NCI-H128 (cell line): ENCODE results near the gene SMYD2.

Experiments
- DNase-seq: peaks from one replicate; lab custom pipeline; 2025; ENCODE audit not compliant: unreplicated experiment; lab: John Stamatoyannopoulos, UW

SMYD2 gene

GRCh38 chr1:214327514-214327913, 46.6 kb downstream of the SMYD2 start:
- DNase-seq, result no peak

DNA sequence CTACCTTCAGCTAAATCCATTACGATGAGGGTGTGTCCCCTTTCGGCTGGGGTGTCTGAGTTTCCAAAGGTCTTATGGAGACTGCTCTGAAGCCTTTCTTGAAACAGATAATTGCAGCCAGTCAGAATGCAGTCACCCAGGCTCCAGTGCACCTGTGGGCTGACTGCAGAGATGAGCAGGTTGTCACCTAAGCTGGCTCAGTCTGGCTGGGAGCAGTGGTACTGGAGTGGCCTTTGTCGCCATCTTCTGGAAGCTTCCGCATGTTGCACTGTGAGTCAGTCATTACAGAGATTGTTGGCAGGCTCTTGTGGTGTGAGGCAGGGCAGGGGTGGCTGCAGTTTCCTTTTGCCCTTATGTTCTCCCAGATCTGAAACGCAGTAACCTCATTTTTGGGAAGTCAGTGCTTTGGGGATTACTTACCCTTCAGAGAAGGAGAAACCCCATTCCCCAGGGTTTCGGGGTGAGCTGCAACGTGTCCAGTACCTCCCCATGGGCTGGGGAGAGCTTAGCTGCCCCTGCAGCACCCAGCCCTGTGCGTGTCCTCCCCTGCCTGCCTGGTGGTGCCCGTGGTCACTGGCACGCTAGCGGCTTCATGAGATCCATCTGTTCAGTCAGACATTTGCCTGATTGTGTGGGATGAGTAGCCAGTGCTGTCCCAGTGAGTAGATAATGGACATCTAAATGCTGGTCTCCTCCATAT, 48.0 kb downstream of the SMYD2 start:
- peak; percentile 85 for DNase-seq

- DNase-seq, result no peak
Measured at GRCh38 chr1:214329470-214330220, 48.7 kb downstream of the SMYD2 start.

GRCh38 chr1:214330222-214330621, 49.3 kb downstream of the SMYD2 start:
- no peak for DNase-seq

- no peak for DNase-seq
Measured at GRCh38 chr1:214330715-214331114, 49.8 kb downstream of the SMYD2 start.

GRCh38 chr1:214331180-214331579, 50.2 kb downstream of the SMYD2 start:
- no peak for DNase-seq

DNA sequence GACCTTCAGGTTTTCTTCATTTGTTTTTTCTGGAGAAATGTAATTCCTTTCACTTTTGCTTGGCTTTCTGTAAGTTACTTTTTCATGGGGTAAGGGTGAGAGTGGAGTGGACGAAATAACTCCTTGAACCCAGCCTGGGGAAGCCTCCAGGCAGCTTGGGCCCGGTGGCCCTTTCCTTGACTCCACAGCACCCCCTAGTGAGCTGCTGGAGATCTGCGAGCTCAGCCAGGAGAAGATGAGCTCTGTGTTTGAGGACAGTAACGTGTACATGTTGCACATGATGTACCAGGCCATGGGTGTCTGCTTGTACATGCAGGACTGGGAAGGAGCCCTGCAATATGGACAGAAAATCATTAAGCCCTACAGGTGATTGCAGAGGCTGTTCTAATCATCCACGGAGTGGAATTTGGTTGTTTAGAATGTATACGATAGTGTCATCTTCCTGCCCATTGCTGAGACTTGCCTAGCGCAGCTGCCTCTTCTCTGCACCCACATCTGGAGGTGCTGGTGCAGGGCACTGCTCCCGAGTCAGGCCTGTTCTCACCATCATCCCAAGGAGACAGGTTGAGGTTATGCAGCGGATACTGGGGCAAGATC, 51.0 kb downstream of the SMYD2 start:
- DNase-seq, result no peak

DNA sequence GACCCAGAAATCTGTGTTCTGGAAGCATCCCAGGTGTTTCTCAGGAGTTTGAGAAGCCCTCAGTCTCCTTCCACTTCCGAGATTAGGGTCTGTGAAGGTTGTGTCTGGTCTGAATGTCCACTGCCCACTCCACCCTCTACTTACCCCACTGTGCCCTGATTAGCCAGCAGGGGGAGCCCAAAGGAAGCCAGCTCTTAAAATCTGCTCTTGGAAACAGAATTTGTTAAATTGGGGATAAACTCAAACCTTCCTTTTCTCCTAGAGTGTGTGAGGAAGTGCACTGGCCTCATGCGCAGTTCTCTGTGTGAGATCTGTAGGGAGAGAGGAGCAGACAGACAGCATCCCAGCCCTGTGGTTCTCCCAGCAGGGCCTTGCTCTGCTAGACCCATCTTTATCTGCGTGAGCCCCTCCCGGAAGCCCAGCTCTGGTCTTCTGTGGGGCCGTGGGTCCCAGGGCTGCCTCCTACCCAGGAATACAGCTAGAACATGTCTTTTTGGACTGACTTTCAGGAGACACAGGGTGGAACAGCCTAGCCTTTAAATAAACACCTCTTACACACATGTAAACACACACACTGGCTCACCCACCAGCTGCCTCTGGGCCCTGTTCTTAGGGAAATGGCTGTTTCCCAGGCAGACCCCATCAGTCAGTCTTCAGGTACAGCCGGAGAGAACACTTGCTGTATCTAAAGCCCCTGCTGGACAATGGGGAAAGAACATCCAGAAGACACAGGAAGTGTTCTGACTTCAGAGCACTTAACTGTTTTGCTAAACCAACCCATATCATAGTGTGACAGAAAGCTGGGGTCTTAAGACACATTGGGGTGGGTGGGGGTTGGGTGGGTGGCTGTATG, 52.2 kb downstream of the SMYD2 start:
- DNase-seq, result no peak

DNA sequence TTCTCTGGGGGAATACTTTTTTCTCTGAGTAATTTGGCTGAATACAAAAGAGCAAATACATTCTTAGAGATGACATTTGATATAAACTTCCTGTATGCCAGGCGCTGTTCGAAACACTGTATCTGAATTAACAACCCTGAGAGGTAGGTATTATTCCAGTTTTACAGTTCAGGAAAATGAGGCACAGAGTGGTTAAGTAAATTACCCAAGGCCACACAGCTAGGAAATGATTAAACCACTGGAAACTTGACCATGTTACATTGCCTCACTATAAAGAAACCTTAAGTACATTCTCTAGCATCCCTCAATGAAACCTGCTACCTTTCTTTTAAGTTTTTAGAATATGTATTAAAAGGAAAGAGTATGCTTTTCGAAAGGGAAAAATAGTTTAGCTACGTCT, 54.6 kb downstream of the SMYD2 start:
- DNase-seq, result no peak

DNA sequence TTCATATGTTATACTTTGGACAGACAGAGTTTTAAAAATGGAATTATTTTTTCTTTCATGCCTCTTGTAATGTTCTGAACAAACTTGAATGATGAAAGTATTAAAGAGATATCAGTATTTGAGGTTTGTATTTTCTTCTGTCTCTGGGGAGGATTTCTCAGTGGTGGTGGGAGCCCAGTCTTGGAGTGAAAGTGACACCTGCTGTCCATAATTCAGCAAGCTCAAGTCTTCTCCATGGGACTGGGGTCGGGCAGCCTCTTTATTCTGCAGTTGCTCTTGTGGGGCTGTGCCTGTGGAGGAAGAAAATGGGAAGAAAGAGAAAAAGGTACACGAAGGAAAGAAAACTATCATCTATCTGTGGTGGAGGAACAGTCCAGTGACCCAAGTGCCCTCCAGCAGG, 56.1 kb downstream of the SMYD2 start:
- no peak for DNase-seq

GRCh38 chr1:214337511-214337910, 56.6 kb downstream of the SMYD2 start:
- no peak for DNase-seq

DNA sequence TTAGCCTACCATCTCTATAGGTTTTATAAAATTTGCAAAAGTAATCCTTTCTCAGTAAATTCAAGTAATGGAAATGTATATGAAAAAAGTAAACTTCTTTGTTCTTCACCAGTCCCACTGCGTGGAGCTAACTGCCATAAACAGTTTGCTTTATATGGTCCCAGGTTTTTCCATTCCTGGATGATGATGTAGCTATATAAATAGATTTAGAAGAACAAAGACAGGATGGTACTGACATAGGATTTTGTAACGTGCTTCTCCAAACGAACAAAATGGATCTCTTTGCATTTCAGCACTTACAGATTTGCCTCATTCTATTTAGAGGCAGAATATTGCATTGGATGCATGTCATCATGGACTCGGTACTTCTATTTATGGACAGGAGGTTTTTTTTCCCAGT, 57.3 kb downstream of the SMYD2 start:
- no peak for DNase-seq

DNA sequence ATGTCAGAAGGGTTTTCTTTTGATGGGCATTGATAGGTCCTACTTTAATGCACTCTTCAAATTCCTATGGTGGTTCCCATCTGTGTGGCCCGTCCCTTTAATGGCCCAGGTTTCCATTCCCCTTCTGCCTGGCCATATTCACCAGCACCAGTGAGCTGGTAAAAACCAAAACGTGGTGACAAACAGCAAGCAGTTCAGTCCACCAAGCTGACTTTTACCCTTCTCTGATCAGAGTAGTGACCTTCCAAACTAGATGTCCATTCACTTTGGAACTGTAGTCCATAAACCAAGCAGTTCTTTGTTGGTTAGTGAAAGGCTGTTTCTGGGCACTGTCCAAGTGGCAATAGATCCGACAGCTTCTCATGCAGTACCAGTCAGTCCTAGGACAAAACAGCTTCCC, 60.5 kb downstream of the SMYD2 start:
- DNase-seq, result no peak

- no peak for DNase-seq
Measured at GRCh38 chr1:214341932-214342331, 61.0 kb downstream of the SMYD2 start.

DNA sequence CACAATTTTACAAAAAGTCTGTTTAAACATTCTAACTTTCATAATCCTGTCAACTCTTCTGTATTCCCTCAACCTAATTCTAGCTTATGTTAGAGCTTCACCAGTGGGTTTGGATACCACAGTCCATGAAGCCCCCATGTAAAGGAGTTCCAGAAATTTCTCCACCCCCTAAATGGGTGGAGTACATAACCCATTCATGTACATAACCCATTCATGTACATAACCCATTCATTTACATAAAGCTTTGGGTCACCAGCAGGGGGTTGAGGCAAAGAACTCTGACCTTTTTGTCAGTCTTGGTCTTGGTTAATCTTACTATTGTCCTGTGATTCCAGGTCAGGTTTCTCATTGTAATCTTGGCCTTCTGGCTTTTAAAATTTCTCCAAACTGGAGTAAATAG, 61.6 kb downstream of the SMYD2 start:
- no peak for DNase-seq

DNA sequence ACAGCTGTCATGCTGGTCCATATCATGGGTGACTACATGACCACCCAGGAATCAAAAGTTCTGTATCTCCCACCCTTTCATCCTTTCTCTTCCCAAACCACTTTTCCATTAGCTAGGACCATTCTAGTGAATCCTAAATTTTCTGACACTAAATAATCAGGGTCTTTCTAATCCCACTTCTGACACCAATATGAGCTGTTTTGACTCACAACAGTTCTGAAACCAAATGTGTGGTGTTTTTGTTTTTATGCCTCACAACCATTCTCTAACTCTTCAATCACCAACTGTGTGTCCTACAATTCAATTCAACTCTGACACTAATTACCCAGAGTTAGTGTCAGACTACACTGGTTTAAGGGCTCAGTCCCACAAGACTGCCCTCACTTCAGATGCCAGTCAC, 63.9 kb downstream of the SMYD2 start:
- DNase-seq, result no peak

GRCh38 chr1:214349008-214349407, 68.0 kb downstream of the SMYD2 start:
- no peak for DNase-seq

GRCh38 chr1:214349781-214350180, 68.8 kb downstream of the SMYD2 start:
- no peak for DNase-seq

GRCh38 chr1:214351551-214352277, 70.8 kb downstream of the SMYD2 start:
- DNase-seq, result no peak

DNA sequence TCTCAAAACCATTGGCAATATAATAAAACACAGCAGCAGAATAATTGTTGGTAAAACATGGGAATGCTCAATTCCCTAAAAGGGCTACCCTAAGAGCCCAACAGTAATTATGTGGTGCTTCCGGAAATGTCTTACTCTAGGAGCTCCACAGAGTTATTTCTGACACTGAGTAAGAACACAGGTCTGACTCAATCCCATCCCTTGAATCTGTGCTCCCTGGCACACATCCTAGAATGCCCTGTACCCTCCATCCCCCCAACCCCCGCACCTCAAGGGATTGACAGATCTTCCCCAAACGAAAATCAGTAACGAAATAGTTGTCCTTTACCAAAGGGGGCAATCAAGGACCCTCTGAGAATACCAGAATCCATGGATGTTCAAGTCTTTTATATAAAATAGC, 71.9 kb downstream of the SMYD2 start:
- DNase-seq, result no peak
